GM11168 (cell line): ENCODE results near the gene PHLPP1.

ENCODE experiments used
- in situ Hi-C: fragments of 300-500 bp; cut with MboI; formaldehyde crosslinking; loops from one replicate; pipeline ENCODE4 v1.12.0; 2022; ENCODE audit warnings: low sequenced_read_pairs; ENCODE audit not compliant: unreplicated experiment

Gene PHLPP1

DNA sequence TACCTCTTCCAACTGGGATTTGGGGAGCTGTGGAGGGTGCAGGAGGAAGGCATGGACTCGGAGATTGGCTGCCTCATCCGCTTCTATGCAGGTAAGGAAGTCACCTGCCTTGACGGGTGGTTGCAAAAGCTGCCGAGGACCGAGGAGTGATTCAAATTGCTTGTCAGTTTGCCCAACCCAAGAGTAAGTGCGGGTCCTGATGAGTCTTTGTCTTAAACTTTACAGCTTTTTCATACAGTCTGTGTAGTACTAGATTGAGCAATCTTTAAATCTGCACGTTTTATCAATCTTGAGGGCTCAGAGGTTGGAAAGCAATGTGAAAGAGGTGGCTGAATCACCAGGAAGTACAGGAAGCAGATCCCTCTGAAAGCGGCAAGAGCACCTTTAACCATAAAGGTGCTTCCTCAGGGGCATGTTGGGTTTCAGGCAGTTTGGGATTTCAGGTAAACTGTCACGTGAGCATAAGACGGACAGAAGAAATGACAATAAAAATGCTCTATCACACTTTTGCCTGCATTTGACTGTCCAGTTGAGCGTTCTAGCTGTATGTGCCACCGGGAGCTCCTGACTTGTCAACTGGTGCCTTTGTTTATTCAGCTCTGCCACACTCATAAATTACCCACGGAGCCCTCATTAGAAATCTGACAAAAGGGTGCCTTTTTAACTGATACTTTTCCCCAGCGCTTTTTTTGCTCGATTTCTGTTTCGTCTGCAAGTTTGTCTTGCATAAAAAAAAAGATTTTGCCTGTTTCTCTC, 2.0 kb downstream of the PHLPP1 start:
- in situ Hi-C loops, result no loop called here

DNA sequence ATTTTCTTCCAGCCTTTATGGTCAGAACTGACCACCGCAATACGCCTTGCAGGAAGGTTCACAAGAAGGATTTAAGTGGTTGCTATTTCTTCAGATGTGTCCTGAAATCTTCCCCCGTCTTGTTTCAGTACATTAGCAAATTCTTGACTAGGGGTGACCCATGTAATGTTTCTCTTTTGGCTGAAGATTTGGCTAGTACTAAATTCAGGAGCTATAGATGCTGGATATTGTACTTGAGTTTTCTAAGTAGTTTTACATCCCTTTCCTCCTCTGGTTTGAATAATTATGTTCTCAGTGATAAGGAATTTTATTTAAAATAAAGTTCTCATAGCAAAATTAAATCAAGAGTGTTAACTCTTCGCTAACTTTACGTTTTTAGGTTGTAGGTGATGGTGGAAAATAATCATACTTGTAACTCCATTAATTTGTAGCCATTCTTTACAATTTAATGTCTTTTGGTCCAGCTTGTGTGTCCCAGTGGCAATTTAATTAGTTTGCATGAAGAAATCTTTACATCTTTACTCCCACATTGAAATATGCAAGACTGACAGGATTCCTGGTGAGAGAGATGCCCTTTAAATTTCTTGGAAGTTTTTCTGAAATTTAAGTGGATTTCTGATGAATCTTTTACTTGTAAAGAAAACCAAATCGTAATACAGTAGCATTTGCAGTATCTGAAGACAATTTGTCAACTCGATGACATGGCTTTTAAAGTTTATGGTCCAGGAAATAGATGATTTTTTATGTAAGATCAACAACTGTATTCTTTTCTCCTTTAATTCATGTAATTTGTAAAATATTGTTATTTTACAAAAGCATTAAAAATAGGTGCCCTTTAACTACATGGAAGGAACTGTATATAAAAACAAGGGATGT, 2.8 kb downstream of the PHLPP1 start:
- in situ Hi-C loops, result no loop called here

DNA sequence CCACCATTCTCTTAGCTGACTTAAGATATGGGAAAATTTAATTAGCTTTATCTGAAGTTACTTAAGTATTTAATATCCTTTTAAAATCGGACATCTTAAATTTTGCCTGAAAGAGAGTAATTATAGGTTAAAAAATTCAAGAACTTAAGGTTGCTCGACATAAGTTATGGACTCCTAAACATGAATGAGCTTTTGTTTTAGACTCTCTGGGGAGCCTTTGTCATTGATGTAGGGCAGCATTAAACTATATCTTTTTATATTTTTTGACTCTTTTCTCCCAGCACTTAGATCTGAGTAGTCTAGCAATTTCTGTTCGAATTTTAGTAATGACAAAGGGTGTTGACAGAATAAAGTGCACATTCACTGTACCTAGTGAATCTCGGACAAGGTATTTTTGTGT, 4.7 kb downstream of the PHLPP1 start:
- in situ Hi-C loops, result no loop called here

DNA sequence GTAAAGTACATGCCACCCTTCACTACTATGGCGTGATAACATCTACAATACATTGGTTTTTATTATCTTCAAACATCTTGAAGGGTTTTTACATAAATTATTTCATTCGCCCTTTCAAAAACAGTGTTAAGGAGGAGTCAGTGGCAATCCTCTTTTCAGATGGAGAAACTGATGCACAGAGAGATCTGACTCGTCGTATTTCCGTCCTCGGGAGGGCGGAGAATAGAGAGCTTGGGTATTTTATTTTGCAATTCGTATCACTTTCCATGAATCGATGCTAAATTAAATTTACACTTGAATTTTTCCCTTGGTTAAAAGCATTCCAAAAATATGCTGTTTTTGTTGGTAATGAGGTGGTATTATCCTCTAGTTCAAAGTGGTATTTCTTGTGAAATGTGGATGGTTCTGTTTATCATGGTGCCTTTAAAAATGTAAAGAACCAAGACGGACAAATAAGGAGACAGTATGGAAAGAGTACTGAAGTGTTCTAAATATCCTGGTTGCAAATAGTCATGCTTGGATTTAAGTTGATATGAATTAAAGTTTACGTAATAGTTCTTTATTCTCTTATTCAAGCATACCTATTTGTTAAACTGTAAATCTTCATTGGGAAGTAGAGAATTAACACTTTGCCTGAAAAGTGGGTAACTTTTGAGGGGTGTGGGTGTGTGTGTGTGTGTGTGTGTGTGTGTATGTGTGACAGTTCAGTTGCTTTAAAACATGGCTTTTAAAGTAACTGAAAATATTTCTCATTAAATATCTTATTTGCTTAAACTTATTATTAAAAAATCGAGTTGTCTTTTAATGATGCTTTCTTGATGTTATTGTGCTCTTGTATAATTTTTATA, 5.6 kb downstream of the PHLPP1 start:
- in situ Hi-C loops, result no loop called here

DNA sequence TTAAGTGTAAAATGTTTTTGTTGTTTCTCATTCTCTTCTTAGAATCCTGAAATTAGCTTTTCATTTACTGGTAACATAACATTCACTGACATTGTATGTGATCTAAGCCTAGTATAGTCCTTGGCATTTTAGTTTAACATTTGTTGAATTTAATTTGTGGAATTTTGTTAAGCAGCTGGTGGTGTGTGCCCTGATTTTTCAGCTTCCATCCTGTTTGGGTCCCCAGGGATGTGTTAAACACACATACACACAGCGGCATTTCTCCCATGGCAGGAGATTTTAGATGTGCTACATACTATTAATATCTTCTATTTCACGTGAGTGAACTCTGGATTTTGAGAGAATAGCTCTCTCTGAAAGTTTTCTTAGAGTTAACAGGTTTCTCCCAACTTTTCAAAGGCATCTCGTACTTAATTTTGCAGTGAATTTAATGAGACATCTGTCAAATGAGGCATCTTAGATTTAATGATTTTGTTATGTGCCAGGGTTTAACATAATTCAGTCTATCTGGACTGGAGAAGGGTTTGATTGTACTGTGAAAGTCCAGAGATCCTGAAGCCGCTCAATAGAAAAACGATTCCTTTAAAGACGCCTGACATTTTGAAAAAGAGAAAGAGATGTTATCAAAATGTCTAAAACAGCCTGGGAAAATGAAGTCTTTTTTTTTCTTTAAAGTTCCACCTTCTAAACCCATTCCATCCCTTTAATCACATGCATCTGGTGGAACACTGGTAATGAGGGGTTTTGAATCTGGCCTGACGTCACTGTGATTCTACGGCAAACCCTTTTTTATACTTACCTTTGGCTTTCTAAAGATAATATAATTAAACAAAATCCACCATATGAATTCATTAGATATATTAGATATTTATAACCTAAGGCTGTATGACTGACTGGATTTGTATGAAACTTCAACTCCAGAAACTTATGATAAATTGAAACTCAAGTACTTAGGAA, 6.8 kb downstream of the PHLPP1 start:
- in situ Hi-C loops, result no loop called here

DNA sequence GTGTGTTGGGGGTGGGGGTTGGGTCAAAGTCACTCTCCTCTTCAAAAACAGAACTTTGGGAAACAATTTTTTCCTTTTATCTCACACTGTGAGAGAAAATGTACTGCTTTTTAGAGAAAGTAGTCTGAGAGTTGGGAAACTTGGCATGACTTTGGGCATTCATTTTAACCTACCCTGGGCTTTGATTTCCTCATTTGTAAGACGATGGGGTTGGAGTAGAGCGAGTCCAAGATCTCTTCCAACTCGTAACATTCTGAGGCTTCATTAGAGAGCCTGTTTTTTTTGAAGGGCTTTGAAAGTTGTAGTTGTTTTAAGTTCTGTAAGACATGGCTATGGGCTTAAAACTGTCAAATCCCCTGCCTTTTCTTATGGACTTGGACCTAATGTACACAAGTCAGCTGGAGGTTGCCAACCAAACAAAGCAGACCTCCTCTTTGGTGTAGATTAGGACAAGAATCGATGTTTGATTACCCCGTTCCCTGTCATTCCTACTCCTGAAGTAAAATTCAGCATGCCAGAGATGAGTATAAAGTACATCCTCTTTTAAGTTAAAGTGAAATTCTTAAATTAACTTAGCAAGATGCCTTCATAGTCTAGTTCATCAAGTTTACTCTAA, 8.4 kb downstream of the PHLPP1 start:
- in situ Hi-C loops, result no loop called here

DNA sequence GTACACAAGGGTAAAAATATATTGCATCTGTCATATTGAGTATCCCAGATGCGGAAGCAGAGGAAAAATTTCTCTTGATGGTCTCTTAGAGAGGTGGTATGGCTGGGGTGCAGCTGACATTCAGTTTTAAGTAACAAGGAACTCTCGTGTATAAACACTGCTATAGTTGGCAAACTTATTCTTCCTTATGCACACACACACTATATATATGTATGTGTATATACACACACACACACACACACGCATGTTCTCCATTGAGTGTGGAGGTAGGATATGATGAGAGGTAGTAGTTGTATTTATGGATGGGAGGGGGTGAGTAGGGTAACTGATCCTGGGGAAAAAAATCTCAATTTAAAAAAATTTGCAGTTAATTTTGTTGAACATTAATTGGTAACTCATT, 10.6 kb downstream of the PHLPP1 start:
- in situ Hi-C loops, result no loop called here

DNA sequence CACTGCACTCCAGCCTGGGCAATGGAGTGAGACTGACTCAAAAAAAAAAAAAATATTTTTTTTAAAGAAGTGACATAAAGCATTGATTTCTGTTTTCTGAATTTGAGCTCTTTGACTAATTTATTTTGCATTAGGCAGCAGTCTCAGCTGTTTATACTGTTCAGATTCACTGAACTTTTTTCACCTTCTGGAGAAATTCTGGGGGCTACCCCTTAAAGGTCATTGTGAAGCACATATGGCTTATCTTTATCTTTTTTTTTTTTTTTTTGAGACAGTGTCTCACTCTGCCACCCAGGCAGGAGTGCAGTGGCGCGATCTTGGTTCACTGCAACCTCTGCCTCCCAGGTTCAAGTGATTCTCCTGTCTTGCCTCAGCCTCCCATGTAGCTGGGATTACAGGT, 12.9 kb downstream of the PHLPP1 start:
- in situ Hi-C loops, result no loop called here

DNA sequence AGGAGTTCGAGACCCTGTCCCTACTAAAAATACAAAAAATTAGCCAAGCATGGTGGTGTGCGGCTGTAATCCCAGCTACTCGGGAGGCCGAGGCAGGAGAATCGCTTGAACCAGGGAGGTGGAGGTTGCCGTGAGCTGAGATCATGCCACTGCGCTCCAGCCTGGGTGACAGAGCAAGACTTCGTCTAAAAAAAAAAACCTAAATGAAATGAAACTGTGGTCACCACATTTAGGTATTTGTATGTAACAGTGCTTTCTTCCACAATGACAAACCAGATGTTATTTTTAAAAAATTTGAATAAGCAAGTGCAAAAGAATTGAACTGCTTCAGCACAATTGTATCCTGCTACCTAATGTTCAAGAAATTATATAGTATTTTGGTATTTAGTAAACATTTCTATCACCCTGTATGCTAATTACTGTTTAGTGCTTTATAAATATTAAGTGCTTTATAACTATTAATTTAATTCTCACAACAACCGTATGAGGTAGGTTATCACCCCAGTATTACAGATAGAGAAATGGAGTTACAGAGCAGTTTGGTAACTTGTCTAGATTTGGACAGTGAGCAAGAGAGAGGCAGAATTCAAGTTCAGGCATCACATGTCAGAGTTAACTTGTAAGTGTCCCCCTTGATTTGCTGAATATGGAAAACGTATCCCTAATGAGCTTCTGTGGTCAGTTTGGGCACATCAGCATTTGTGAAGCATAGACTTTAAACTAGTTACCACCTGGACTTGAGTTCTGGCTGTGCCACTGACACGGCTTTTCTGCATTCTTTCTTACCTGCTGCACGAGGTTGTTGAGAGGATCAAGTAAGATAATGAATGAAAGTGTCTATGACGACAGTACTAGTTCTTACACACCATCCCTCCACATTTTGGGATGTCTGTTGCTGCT, 14.4 kb downstream of the PHLPP1 start:
- in situ Hi-C loops, result loop anchor here (10.0 kb wide), 1 partner anchor 215 kb away; no protein-coding TSS in a partner anchor

DNA sequence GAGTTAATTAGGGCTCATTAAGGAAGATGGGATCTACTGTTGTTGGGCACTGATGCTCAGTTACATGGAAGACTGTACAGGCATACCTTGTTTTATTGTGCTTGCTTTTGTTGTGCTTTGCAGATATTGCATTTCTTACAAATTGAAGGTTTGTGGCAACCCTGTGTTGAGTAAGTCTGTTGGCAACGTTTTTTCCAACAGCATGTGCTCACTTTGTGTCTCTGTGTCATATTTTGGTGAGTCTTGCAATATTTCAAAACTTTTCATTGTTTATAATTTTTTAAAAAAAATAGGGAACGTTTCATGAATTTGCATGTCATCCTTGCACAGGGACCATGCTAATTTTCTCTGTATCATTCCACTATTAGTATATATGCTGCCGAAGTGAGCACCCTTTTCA, 15.6 kb downstream of the PHLPP1 start:
- in situ Hi-C loops, result loop anchor here (10.0 kb wide), 1 partner anchor 214 kb away; no protein-coding TSS in a partner anchor

DNA sequence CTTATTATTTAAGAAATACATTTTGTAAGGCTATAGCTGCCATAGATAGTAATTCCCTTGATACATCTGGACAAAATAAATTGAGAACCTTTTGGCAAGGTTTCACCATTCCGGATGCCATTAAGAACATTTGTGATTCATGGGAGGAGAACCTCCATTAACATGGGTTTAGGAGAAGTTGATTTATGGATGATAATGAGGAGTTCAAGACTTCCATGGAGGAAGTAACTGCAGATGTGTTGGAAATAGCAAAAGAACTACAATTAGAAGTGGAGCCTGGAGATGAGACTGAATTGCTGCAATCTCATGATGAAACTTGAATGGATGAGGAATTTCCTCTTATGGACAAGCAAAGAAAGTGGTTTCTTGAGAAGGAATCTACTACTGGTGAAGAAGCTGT, 17.3 kb downstream of the PHLPP1 start:
- in situ Hi-C loops, result loop anchor here (10.0 kb wide), 1 partner anchor 212 kb away; no protein-coding TSS in a partner anchor

DNA sequence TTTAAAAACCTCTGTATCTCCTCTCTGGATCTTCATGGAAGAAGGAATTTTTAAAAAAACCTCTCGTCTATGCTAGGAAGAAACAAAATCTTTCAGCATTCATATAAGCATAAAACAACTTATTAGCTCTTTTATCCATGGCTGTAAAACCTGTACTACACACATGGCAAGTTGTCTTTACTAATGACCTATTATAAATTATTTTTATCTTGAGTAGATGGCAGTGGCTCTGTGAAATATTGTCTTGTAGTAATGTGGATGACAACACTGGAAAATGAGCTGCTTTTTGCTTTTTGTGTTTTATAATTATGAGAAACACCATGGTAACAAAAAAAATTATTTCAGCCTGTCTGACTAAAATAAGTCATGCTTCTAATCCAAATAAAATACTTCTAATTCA, 18.9 kb downstream of the PHLPP1 start:
- in situ Hi-C loops, result loop anchor here (10.0 kb wide), 1 partner anchor 211 kb away; no protein-coding TSS in a partner anchor

DNA sequence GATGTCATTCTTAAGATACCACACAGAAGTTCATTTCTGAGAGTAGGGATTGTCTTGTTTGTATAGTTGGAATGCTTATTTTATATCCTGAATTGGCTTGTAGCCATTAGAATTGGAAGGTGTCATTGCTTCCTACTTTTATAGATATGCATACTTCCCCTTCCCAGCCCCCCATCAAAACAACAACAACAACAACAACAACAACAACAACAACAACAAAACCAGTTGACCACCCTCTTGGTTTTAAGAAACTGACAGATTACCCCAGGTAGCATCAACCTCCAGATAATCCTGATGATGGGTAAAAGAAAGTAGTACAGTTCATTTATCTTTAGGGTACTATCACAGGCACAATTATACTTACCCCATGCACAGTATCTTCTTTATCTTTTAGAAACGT, 20.0 kb downstream of the PHLPP1 start:
- in situ Hi-C loops, result loop anchor here (10.0 kb wide), 1 partner anchor 209 kb away; no protein-coding TSS in a partner anchor

DNA sequence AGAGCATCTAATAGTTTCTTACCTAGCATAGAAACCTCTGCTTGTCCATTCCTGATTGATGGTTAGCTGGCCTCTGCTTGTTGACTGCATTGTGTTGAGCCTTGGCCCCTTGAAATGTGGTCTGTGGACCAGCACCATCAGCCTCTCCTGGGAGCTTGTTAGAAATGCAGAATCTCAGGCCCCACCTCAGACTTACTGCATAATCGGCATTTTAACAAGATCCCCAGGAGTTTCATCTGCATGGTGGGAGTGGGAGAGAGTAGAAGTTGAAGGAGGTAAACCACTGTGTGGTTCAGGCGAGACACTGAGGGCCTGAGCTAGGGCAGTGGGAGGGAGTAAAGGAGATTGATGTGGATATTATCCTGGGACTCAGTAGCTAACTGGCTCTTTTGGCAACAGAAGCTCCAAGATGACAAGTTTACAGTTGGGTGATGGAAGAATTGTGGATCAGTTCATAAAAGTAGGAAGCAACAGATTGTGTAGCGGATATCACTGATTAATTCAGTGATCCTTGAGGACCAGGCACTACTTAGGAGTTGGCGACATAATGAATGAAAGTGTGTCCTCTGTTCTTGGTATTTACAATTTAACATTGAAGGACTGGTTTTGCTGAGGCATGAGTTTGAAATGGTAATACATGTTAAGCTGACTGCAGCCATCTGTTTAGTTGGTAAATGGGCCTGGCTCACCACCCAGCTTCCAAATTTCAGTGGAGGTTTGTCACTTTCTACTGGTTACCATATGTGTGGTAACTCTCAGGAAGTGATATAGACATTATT, 20.9 kb downstream of the PHLPP1 start:
- in situ Hi-C loops, result loop anchor here (10.0 kb wide), 1 partner anchor 209 kb away; no protein-coding TSS in a partner anchor

DNA sequence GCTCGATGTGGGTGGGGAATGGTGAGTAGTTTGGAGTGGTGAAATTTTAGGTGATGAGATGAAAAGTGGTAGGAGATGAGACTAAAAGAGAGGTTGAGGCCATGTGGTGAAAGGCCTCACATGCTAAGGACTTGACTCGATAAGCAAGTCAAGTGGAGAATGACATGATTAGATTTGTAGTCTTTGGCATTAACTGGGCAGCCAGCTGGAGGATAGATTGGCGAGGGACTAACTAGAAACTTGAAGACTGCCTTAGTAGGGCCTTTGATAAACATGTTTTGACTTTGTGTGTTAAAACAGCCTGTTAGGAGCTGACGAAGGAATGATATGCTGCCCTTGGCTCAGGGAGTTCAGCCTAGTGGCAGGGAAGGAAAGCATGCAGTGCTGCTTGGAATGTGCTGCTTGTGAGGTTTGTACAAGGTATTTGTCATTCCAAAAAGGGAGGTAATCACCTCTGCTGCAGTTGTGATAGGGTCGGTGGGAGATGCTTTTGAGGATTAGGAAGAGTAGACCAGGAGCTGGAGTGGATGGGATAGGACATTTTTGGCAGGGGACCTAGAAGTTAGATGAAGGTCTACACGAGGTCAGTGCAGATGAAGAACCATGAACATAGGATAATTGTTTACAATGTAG, 22.0 kb downstream of the PHLPP1 start:
- in situ Hi-C loops, result loop anchor here (10.0 kb wide), 1 partner anchor 207 kb away; no protein-coding TSS in a partner anchor

DNA sequence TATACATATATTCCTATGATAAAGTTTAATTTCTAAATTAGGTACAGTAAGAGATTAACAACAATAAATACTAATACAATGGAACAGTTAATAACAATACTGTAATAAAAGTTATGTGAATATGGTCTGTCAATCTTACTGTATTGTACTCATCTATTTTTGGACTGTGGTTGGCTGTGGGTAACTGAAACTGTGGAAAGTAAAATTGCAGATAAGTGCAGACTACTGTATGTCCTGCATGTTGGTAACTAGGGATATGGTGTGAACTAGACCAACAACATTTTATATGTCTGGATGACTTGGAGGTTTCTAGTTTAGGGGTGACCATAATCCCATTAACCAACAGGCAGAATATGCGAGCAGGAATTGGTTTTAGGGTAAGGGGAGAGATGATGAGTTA, 23.3 kb downstream of the PHLPP1 start:
- in situ Hi-C loops, result loop anchor here (10.0 kb wide), 1 partner anchor 206 kb away; no protein-coding TSS in a partner anchor
